Calu3 (cell line): ENCODE results near the gene ACACA. TPM values are rescaled to one million over a fixed set of nuclear protein-coding genes. Genes with fewer than 3 reads are reported as not detected.

ENCODE experiments used
- BruUV-seq: library from RNA; stranded (reverse); fragments of 400-500 nt; replicated peaks from 2 replicates; lab custom pipeline; 2021; lab: Mats Ljungman, UMichigan
- CTCF ChIA-PET: fragments of 300-600 bp; sonication (Branson Sonifier 250); formaldehyde crosslinking; loops from one replicate; lab custom pipeline; 2022; ENCODE audit warnings: antibody characterized with exemption; lab: Charles Lee
- DNase-seq: peaks from one replicate; pipeline ENCODE4 v3.0.0; 2022
- H3K27ac Mint-ChIP-seq: one replicate; pipeline ENCODE4 v1.8.0; 2022; ENCODE audit warnings: mixed read lengths; ENCODE audit not compliant: unreplicated experiment
- H3K27me3 Mint-ChIP-seq: one replicate; pipeline ENCODE4 v1.8.0; 2022; ENCODE audit warnings: mixed read lengths; ENCODE audit not compliant: unreplicated experiment
- H3K36me3 Mint-ChIP-seq: one replicate; pipeline ENCODE4 v1.8.0; 2022; ENCODE audit warnings: mild to moderate bottlenecking, moderate library complexity, mixed read lengths; ENCODE audit not compliant: insufficient read depth, unreplicated experiment
- H3K4me1 Mint-ChIP-seq: one replicate; pipeline ENCODE4 v1.8.0; 2022; ENCODE audit warnings: mild to moderate bottlenecking, low read depth, mixed read lengths; ENCODE audit not compliant: unreplicated experiment
- H3K4me3 Mint-ChIP-seq: one replicate; pipeline ENCODE4 v1.8.0; 2022; ENCODE audit warnings: mild to moderate bottlenecking, low read depth, moderate library complexity, mixed read lengths; ENCODE audit not compliant: unreplicated experiment
- H3K9me3 Mint-ChIP-seq: one replicate; pipeline ENCODE4 v1.8.0; 2022; ENCODE audit warnings: low read depth, mixed read lengths; ENCODE audit not compliant: unreplicated experiment
- CTCF ChIP-seq: fragments of 200-600 bp; IDR thresholded peaks from one replicate; pipeline ENCODE4 v1.8.0; 2022; ENCODE audit warnings: antibody characterized with exemption; ENCODE audit not compliant: unreplicated experiment
- intact Hi-C: fragments of 100-400 bp; cut with micrococcal nuclease; formaldehyde crosslinking; loops from one replicate; pipeline ENCODE4 v1.10.0; 2022; ENCODE audit not compliant: unreplicated experiment
- total RNA-seq: library from RNA; stranded (reverse); gene quantifications from 2 replicates; pipeline ENCODE4 v1.2.3, GENCODE V29; 2022

Gene ACACA
- total RNA-seq, 1 experiment from 2014 or later, result 392 TPM

GRCh38 chr17:37293770-37294169 lies 112.9 kb downstream of the ACACA start:
- no peak overlapping the region for H3K4me3 Mint-ChIP-seq
- no peak for TF ChIP-seq CTCF
- intact Hi-C loops, result no loop called here
- DNase-seq, result no peak
- H3K9me3 Mint-ChIP-seq, result no peaks in the 10 kb centered on the region
- no peaks in the 10 kb centered on the region for H3K27me3 Mint-ChIP-seq
- peaks cover 14% of the 10 kb centered on the region for H3K36me3 Mint-ChIP-seq
- no peak overlapping the region for H3K27ac Mint-ChIP-seq
- CTCF ChIA-PET, result interaction anchor here (0.6 kb wide), 1 partner anchor 254 kb away, joined by 3 read pairs; no protein-coding TSS in a partner anchor
- H3K4me1 Mint-ChIP-seq, result no peaks in the 10 kb centered on the region
- BruUV-seq, result no TSS peak

- CTCF ChIA-PET, result interaction anchor here (1.6 kb wide), 1 partner anchor 38 kb away, joined by 4 read pairs; no protein-coding TSS in a partner anchor
- Mint-ChIP-seq H3K4me3 (no peak overlapping the region), H3K27ac (no peak overlapping the region), H3K4me1 (no peaks in the 10 kb centered on the region), H3K9me3 (no peaks in the 10 kb centered on the region), H3K27me3 (no peaks in the 10 kb centered on the region), H3K36me3 (peaks cover 17% of the 10 kb centered on the region)
- no TSS peak for BruUV-seq
- intact Hi-C loops, result no loop called here
- DNase-seq, result no peak
- no peak for TF ChIP-seq CTCF
Observed at GRCh38 chr17:37292429-37293139, 114.1 kb downstream of the ACACA start.

GRCh38 chr17:37291351-37291750 lies 115.3 kb downstream of the ACACA start:
- no TSS peak for BruUV-seq
- H3K4me3 Mint-ChIP-seq, result no peak overlapping the region
- no peak overlapping the region for H3K27ac Mint-ChIP-seq
- TF ChIP-seq CTCF, result no peak
- CTCF ChIA-PET, result interaction anchor here (1.0 to 3.2 kb wide), 3 partner anchors 9 to 82 kb away, joined by 3 to 14 read pairs (median 4); no protein-coding TSS in a partner anchor
- H3K4me1 Mint-ChIP-seq, result no peaks in the 10 kb centered on the region
- H3K36me3 Mint-ChIP-seq, result peaks cover 25% of the 10 kb centered on the region
- intact Hi-C loops, result no loop called here
- H3K9me3 Mint-ChIP-seq, result no peaks in the 10 kb centered on the region
- no peak for DNase-seq
- no peaks in the 10 kb centered on the region for H3K27me3 Mint-ChIP-seq

GRCh38 chr17:37286430-37286829 lies 120.2 kb downstream of the ACACA start:
- Mint-ChIP-seq H3K4me3 (no peak overlapping the region), H3K4me1 (peaks cover 8% of the 10 kb centered on the region), H3K9me3 (no peaks in the 10 kb centered on the region), H3K36me3 (peaks cover 33% of the 10 kb centered on the region), H3K27me3 (no peaks in the 10 kb centered on the region), H3K27ac (peak overlapping the region; percentile 13)
- no peak for TF ChIP-seq CTCF
- intact Hi-C loops, result no loop called here
- no peak for DNase-seq
- CTCF ChIA-PET, result interaction anchor here (1.3 to 1.9 kb wide), 2 partner anchors 14 to 87 kb away, joined by 5 to 10 read pairs; no protein-coding TSS in a partner anchor
- BruUV-seq, result no TSS peak
